ENCODE measurements around the gene PKD1. TPM values are rescaled to one million over a fixed set of nuclear protein-coding genes. Genes with fewer than 3 reads are reported as not detected.

Gene PKD1
- total and polyA plus RNA-seq, 7 donors: 10.6 to 372 (median 81.6) TPM

DNA sequence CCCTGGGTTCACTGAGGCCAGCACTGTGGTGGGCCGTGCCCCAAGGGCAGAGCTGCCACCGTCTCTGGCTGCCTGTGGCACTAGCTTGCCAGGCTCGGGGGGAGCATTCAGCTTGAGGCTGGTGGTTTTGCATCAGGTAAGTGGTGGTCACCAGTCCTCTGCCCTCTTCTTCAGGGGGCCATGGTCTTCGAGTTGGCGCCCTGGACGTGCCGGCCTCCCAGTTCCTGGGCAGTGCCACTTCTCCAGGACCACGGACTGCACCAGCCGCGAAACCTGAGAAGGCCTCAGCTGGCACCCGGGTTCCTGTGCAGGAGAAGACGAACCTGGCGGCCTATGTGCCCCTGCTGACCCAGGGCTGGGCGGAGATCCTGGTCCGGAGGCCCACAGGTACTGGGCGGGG is 55.7 kb downstream of the PKD1 start:
- 88 to 93% methylated on average over 16 of the region's 16 CpGs for WGBS, 2 donors
- Histone ChIP-seq H3K4me1 (peaks cover 0 to 27% (median 22%) of the 10 kb centered on the region in 4 donors), H3K9me3 (no peaks in the 10 kb centered on the region), H3K27me3 (no peaks in the 10 kb centered on the region), H3K36me3 (peaks cover 21 to 82% (median 43%) of the 10 kb centered on the region in 4 donors), H3K4me3 (no peak overlapping the region), H3K27ac (no peak overlapping the region)
- intact Hi-C loops (cut with DNase I): no loop called here
- TF ChIP-seq EP300 (IDR thresholded peaks at IDR 0.05) (no peak), POLR2A (IDR thresholded peaks at IDR 0.05) (no peak), POLR2AphosphoS5 (IDR thresholded peaks at IDR 0.05) (no peak)
- TF ChIP-seq, protein P1, sequence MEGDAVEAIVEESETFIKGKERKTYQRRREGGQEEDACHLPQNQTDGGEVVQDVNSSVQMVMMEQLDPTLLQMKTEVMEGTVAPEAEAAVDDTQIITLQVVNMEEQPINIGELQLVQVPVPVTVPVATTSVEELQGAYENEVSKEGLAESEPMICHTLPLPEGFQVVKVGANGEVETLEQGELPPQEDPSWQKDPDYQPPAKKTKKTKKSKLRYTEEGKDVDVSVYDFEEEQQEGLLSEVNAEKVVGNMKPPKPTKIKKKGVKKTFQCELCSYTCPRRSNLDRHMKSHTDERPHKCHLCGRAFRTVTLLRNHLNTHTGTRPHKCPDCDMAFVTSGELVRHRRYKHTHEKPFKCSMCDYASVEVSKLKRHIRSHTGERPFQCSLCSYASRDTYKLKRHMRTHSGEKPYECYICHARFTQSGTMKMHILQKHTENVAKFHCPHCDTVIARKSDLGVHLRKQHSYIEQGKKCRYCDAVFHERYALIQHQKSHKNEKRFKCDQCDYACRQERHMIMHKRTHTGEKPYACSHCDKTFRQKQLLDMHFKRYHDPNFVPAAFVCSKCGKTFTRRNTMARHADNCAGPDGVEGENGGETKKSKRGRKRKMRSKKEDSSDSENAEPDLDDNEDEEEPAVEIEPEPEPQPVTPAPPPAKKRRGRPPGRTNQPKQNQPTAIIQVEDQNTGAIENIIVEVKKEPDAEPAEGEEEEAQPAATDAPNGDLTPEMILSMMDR (IDR thresholded peaks at IDR 0.05): no peak
- no peak for DNase-seq

DNA sequence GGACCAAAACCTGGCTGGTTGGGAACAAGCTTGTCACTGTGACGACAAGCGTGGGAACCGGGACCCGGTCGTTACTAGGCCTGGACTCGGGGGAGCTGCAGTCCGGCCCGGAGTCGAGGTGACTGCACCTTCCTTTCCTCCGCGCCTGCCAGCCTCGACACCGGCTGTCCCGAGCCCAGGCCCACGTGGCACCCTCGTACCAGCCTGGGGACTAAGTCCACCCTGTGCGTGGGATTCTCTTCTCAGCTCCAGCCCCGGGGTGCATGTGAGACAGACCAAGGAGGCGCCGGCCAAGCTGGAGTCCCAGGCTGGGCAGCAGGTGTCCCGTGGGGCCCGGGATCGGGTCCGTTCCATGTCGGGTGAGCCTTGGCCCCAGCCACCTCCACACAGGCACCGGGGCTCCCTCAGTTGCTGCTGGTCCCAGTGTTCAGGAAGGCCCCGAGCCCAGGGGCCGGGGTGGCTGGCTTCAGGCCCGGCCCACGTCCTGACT is 56.3 kb downstream of the PKD1 start:
- no peak for TF ChIP-seq POLR2A (IDR thresholded peaks at IDR 0.05)
- TF ChIP-seq, protein P1 (IDR thresholded peaks at IDR 0.05): no peak
- no peak for TF ChIP-seq POLR2AphosphoS5 (IDR thresholded peaks at IDR 0.05)
- no peak for TF ChIP-seq EP300 (IDR thresholded peaks at IDR 0.05)
- WGBS, 2 donors: 96% methylated on average over 30 of the region's 30 CpGs

GRCh38 chr16:2078691-2079090 is 57.0 kb downstream of the PKD1 start:
- peaks cover 0 to 23% (median 18%) of the 10 kb centered on the region in 4 donors for H3K4me1 ChIP-seq
- intact Hi-C loops (cut with DNase I): no loop called here
- H3K36me3 ChIP-seq: peaks cover 32 to 83% (median 54%) of the 10 kb centered on the region in 4 donors
- H3K27me3 ChIP-seq: no peaks in the 10 kb centered on the region
- H3K9me3 ChIP-seq: no peaks in the 10 kb centered on the region
- 95% methylated on average over 23 of the region's 23 CpGs for WGBS, 2 donors
- H3K27ac ChIP-seq: no peak overlapping the region
- no peak overlapping the region for H3K4me3 ChIP-seq
- no peak for TF ChIP-seq EP300 (IDR thresholded peaks at IDR 0.05)
- TF ChIP-seq POLR2A (IDR thresholded peaks at IDR 0.05): no peak
- no peak for TF ChIP-seq POLR2AphosphoS5 (IDR thresholded peaks at IDR 0.05)
- TF ChIP-seq, protein P1 (IDR thresholded peaks at IDR 0.05): no peak
- no peak for DNase-seq

More for the DNA sequence above, 56.3 kb downstream of the PKD1 start:
- H3K9me3 ChIP-seq: no peaks in the 10 kb centered on the region
- no peak overlapping the region for H3K27ac ChIP-seq
- H3K4me1 ChIP-seq: peaks cover 0 to 27% (median 22%) of the 10 kb centered on the region in 4 donors
- intact Hi-C loops (cut with DNase I): no loop called here
- H3K4me3 ChIP-seq: no peak overlapping the region
- no peak for DNase-seq
- no peaks in the 10 kb centered on the region for H3K27me3 ChIP-seq
- peaks cover 25 to 82% (median 47%) of the 10 kb centered on the region in 4 donors for H3K36me3 ChIP-seq

GRCh38 chr16:2078096-2078495 is 57.6 kb downstream of the PKD1 start:
- no peak overlapping the region for H3K27ac ChIP-seq
- no peaks in the 10 kb centered on the region for H3K9me3 ChIP-seq
- H3K4me1 ChIP-seq: peaks cover 0 to 18% (median 13%) of the 10 kb centered on the region in 4 donors
- H3K27me3 ChIP-seq: no peaks in the 10 kb centered on the region
- no peak overlapping the region for H3K4me3 ChIP-seq
- DNase-seq: no peak
- 96 to 98% methylated on average over 7 of the region's 7 CpGs for WGBS, 2 donors
- no peak for TF ChIP-seq POLR2A (IDR thresholded peaks at IDR 0.05)
- TF ChIP-seq EP300 (IDR thresholded peaks at IDR 0.05): no peak
- peaks cover 37 to 89% (median 59%) of the 10 kb centered on the region in 4 donors for H3K36me3 ChIP-seq
- intact Hi-C loops (cut with DNase I): no loop called here

DNA sequence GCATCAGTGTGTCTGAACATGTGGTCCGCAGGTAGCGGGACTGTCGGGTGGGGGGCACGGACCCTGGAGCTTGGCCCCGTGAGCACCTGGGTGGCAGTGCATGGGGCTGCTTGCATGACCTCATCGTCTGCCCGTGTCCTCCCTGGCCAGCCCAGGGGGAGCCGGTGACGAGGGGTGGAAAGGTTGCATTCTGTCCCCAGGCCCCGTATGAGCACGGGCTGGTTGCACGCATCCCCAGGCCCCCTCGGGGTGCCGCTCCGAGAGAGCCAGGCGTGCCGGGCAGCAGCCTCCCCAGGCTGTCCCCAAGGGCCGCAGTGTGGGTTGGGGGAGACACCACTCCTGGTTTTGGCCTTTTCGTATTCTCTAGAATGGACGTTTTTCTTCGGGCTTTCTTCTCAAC is 58.0 kb downstream of the PKD1 start:
- Histone ChIP-seq H3K27me3 (no peaks in the 10 kb centered on the region), H3K4me3 (no peak overlapping the region), H3K9me3 (no peaks in the 10 kb centered on the region), H3K36me3 (peaks cover 41 to 93% (median 62%) of the 10 kb centered on the region in 4 donors), H3K4me1 (peaks cover 0 to 17% (median 9%) of the 10 kb centered on the region in 4 donors), H3K27ac (no peak overlapping the region)
- 96% methylated on average over 21 of the region's 21 CpGs for WGBS, 2 donors
- intact Hi-C loops (cut with DNase I): no loop called here
- DNase-seq: no peak
- TF ChIP-seq EP300 (IDR thresholded peaks at IDR 0.05): no peak

GRCh38 chr16:2077016-2077415 is 58.7 kb downstream of the PKD1 start:
- WGBS, 2 donors: 94% methylated on average over 17 of the region's 17 CpGs
- TF ChIP-seq POLR2AphosphoS5 (IDR thresholded peaks at IDR 0.05) (no peak), EP300 (IDR thresholded peaks at IDR 0.05) (no peak), POLR2A (IDR thresholded peaks at IDR 0.05) (no peak)
- TF ChIP-seq, protein P1 (IDR thresholded peaks at IDR 0.05): no peak
- Histone ChIP-seq H3K27me3 (no peaks in the 10 kb centered on the region), H3K4me1 (peaks cover 0 to 10% (median 2%) of the 10 kb centered on the region in 4 donors), H3K4me3 (no peak overlapping the region), H3K27ac (no peak overlapping the region), H3K9me3 (no peaks in the 10 kb centered on the region), H3K36me3 (peaks cover 45 to 93% (median 64%) of the 10 kb centered on the region in 4 donors)
- no peak for DNase-seq
- intact Hi-C loops (cut with DNase I): no loop called here

All from sigmoid colon (tissue), 7 donors.